Activated T-helper 1 cell treated with anti-CD3 and anti-CD28 coated beads, Interleukin-12 subunit alpha, Interleukin-12 subunit beta, Interleukin-2, Interleukin-4 antibody, amounts not matched to agents 30 ng/mL and 10 ng/mL and 1 ng/mL, durations not matched to agents 14 hours and 24 hours and 36 hours (primary cell): ENCODE measurements around the gene PAX2. TPM values are rescaled to one million over a fixed set of nuclear protein-coding genes. Genes with fewer than 3 reads are reported as not detected.

Source experiments
- DNase-seq: peaks from one replicate; pipeline ENCODE4 v3.0.0; 2021; ENCODE audit warnings: low spot score
- H3K27ac Mint-ChIP-seq: one replicate; pipeline ENCODE4 v1.8.0; 2021; ENCODE audit warnings: mild to moderate bottlenecking, mixed read lengths
- H3K27me3 Mint-ChIP-seq: one replicate; pipeline ENCODE4 v1.8.0; 2022; ENCODE audit warnings: mild to moderate bottlenecking, moderate library complexity, mixed read lengths; ENCODE audit not compliant: insufficient read depth
- H3K36me3 Mint-ChIP-seq: one replicate; pipeline ENCODE4 v1.8.0; 2021; ENCODE audit warnings: low read depth, mixed read lengths
- H3K4me1 Mint-ChIP-seq: one replicate; pipeline ENCODE4 v1.8.0; 2021; ENCODE audit warnings: low read depth, mixed read lengths
- H3K4me3 Mint-ChIP-seq: one replicate; pipeline ENCODE4 v1.8.0; 2021; ENCODE audit warnings: mild to moderate bottlenecking, moderate library complexity, mixed read lengths
- H3K9me3 Mint-ChIP-seq: one replicate; pipeline ENCODE4 v1.8.0; 2021; ENCODE audit warnings: mixed read lengths
- intact Hi-C: fragments of 100-400 bp; cut with micrococcal nuclease; formaldehyde crosslinking; loops from one replicate; pipeline ENCODE4 v1.15.1; 2024
- total RNA-seq: library from RNA; stranded (reverse); gene quantifications from 2 replicates; pipeline ENCODE4 v1.2.3, GENCODE V29; 2022

The PAX2 gene
- total RNA-seq, 1 donor from 2014 or later = not detected

DNA sequence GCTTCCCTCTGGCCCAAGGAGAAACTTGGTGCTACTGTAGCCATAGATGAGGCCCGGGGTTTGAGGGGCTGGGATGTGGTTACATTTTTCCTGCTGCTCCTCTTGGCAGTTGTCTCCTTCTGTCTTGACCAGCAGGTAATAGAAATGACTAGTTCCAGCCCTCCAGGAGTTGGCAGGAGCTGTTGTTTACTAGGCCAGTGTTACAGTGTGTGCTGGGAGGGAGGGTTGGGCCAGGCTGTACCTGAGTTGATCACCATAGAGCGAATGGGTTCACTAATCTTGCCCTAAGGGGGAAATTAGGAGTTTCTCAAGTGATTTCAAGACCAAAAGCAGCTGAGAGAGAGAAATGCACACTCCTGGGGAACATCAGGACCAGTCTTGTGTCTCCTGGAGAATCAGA, 34.9 kb downstream of the PAX2 start:
- Mint-ChIP-seq H3K27ac (no peak overlapping the region), H3K4me1 (no peaks in the 10 kb centered on the region), H3K36me3 (no peaks in the 10 kb centered on the region), H3K27me3 (peaks cover 21% of the 10 kb centered on the region), H3K9me3 (no peaks in the 10 kb centered on the region), H3K4me3 (no peak overlapping the region)
- intact Hi-C loops = no loop called here
- DNase-seq = no peak

DNA sequence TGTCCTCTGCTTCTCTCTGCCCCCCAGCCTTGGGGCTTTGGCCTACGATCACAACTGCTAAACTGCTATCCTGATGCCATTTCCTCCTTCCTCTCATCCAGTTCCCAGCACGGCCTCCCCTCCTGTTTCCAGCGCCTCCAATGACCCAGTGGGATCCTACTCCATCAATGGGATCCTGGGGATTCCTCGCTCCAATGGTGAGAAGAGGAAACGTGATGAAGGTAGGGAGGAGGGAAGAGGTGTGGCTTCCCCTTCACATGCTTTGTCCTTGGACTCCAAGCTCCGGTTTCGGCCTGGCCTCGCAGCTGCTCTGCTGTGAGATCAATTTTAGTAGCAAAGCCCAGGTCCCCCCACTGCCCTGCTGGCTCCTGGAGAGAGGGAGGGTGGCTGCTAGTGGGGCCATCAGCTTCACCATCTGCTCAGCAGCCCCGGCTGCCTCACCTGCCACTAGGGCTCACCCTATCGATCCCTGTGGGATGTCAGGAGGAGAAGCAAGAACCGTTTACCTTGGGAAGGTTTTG, 35.8 kb downstream of the PAX2 start:
- Mint-ChIP-seq H3K9me3 (no peaks in the 10 kb centered on the region), H3K27ac (no peak overlapping the region)

DNA sequence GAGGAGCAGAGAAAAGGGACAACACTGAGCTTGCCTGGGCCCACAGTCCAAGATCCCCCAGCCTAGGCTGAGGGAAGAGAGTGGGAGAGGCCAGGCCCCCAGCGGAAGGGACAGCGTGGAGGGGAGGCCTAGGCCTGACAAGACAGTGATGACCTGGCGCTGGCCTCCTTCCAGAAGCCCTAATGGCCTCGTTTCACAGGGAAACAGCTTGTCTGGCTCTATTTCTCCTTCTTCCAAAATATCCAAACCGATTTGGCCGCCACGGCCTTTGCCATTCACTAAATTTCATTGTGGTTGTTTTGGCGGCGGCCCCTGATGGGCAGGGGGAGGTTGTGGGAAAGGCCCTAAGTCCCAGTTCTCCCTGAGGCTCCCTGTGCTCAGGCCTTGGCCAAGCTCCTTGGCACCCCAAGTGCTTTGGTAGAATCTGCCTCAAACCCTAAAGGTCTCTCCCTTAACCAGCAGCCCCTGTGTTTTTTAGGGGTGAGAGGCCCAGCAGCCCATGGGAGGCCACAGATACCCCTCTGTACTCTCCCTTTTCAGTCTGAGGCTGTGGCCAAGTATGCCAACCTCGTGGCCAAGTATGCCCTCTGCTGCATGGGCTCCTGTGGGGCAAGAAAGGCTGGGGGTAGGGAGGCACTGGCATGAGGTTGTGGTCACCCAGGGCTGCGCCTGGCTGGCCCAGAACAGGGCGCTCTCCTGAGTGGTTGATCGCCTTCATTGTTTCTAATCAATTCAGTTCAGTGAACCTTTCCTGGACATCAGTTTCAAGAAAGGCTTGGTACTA, 37.3 kb downstream of the PAX2 start:
- intact Hi-C loops = no loop called here

More for the DNA sequence above, 35.8 kb downstream of the PAX2 start:
- no peak overlapping the region for H3K4me3 Mint-ChIP-seq
- no peaks in the 10 kb centered on the region for H3K36me3 Mint-ChIP-seq
- DNase-seq = no peak
- H3K4me1 Mint-ChIP-seq = no peaks in the 10 kb centered on the region
- intact Hi-C loops = no loop called here
- peaks cover 20% of the 10 kb centered on the region for H3K27me3 Mint-ChIP-seq

DNA sequence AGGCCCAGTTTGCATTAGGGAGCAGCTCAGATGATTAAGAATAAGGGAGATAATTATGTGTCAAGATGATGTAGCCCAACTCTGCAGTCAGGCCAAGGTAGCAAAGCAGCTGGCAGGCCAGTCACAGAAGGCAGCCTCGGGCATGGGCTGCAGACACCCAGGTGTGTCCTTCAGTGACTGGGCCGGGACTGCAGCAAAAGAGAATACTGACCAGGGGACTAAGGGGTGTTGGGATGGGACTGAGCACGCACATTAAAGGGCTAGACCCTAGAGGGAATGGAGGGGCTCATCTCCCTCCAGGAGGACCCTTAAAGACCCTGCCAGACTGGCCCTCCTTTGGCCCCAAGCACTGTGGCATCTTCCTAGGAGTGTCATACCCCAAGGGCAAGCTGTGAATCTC, 38.7 kb downstream of the PAX2 start:
- Mint-ChIP-seq H3K9me3 (no peaks in the 10 kb centered on the region), H3K4me3 (no peak overlapping the region), H3K36me3 (no peaks in the 10 kb centered on the region), H3K4me1 (no peaks in the 10 kb centered on the region), H3K27ac (no peak overlapping the region), H3K27me3 (peaks cover 29% of the 10 kb centered on the region)
- intact Hi-C loops = no loop called here
- DNase-seq = no peak

More for the DNA sequence above, 37.3 kb downstream of the PAX2 start:
- Mint-ChIP-seq H3K4me1 (no peaks in the 10 kb centered on the region), H3K4me3 (no peak overlapping the region), H3K9me3 (no peaks in the 10 kb centered on the region), H3K27me3 (peaks cover 26% of the 10 kb centered on the region), H3K27ac (no peak overlapping the region), H3K36me3 (no peaks in the 10 kb centered on the region)
- DNase-seq = no peak

DNA sequence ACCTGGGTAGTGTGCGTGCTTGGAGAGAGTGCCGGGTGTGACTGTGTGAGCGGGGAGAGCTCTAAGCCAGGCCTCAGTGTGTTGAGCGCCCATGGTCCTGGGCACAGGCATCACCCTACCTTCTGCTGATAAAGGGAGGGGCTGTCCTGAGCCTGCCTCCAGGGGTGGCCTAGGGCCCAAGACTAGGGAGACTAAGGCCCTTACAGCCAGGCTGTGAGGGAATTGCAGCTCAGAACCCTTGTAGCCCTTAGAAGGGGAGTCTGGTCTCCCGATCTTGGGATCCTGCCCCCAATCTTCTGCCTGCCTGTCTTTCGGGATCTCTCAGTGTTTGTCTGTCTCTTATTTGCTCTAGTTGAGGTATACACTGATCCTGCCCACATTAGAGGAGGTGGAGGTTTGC, 41.2 kb downstream of the PAX2 start:
- intact Hi-C loops = no loop called here
- H3K4me1 Mint-ChIP-seq = no peaks in the 10 kb centered on the region
- no peak overlapping the region for H3K4me3 Mint-ChIP-seq
- no peak overlapping the region for H3K27ac Mint-ChIP-seq
- no peaks in the 10 kb centered on the region for H3K9me3 Mint-ChIP-seq
- peaks cover 24% of the 10 kb centered on the region for H3K27me3 Mint-ChIP-seq
- H3K36me3 Mint-ChIP-seq = no peaks in the 10 kb centered on the region
- DNase-seq = no peak

DNA sequence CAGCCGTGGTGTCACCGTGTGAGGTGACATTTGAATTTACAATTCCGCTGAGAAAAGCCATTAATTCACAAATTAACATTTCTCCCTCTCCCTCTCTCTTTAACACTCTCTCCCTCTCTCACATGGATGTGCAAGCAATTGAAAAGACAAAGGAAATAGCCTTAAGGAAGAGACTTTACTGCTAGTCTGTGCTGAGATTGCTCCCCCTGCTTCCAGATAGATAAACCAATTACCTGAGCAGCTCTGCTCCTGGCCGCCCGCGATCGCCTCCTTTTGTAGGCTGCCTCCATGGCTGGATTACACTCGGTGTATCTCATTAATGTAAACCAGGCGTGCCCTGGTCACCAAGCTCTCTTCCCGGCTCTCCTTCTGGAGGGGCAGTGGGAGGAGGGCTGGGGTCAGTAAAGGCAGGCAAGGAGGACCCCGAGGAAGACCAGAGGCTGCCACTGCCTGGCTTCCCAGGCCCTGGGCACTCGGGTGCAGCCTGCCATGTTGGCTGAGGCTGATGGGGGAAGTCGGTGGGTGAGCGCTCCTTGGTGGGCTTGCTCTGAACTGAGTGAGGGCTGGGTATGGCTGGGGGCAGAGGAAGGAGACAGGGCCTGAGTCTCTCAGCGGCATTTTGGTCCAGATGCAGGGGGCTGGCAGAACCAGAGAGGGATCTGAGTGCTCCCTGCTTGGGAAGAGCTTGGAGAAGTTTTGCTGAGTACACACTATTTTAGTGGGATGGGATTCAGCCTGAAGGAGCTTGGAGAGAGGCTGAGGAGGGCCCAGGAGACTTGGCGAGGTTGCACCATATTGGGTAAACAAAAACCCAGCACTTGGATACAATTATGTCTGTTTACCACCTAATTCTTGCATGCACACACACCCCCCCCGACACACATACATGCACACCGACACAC, 42.9 kb downstream of the PAX2 start:
- Mint-ChIP-seq H3K9me3 (no peaks in the 10 kb centered on the region), H3K4me1 (no peaks in the 10 kb centered on the region), H3K36me3 (no peaks in the 10 kb centered on the region), H3K27ac (no peak overlapping the region), H3K27me3 (peaks cover 24% of the 10 kb centered on the region), H3K4me3 (no peak overlapping the region)
- no peak for DNase-seq
- intact Hi-C loops = no loop called here

DNA sequence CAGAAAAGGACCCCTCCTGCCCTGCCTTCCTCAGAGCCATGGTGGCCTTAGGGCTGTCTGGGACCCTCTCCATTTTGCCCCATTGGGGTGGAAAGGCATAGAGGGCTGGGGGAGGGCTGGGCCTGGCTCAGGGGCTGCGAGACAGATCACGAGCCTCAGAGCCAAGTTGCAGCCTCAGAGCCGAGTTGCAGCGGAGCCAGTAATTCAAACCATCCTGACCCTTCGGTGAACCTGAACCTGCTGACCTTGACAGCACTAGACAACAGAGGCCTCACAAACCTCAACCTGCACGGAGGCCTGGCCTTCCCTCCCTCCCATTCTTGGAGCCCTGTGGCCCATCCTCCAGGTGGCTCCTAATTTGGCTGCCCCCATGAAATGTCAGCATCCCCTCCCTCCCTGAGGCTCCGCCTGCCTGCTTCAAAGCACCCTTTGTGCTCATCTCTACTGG, 45.4 kb downstream of the PAX2 start:
- H3K27ac Mint-ChIP-seq = no peak overlapping the region
- intact Hi-C loops = no loop called here
- no peaks in the 10 kb centered on the region for H3K4me1 Mint-ChIP-seq
- H3K27me3 Mint-ChIP-seq = peaks cover 35% of the 10 kb centered on the region
- no peaks in the 10 kb centered on the region for H3K36me3 Mint-ChIP-seq
- no peak for DNase-seq
- no peaks in the 10 kb centered on the region for H3K9me3 Mint-ChIP-seq
- H3K4me3 Mint-ChIP-seq = no peak overlapping the region

DNA sequence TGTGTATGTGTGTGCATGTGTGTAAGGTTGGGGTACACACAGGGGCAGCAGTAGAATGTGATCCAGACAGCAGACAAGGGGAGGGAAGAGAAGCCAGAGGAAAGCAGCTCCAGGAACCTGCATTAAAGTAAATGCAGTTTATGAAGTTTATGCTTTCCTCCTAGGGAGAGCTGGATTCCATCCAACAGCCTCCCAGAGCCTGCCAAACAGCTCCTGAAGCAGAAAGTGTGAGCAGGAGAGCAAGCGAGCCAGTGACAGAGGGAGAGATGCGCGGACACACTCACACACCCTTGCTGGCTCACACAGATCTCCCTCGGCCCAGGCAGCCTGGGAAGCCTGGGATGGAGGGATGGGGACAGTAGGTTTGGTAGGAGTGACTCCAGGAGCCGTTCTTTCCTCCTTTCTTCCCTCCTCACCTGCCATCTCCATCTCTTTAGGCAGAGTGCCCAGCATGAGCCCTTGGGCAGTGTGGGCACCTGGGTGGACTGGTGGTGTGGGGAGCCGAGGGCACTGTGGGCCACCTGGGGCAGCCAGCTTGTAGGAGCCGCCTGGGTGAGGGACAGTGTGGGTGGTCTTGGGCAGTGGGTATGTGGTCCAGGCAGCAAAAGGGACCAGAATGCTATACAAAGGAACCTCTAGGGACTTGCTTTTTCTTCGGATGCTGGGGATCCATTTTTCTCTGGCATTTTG, 46.1 kb downstream of the PAX2 start:
- Mint-ChIP-seq H3K36me3 (no peaks in the 10 kb centered on the region), H3K4me3 (no peak overlapping the region), H3K4me1 (no peaks in the 10 kb centered on the region), H3K27me3 (peaks cover 29% of the 10 kb centered on the region), H3K9me3 (no peaks in the 10 kb centered on the region), H3K27ac (no peak overlapping the region)
- no peak for DNase-seq
- intact Hi-C loops = no loop called here

DNA sequence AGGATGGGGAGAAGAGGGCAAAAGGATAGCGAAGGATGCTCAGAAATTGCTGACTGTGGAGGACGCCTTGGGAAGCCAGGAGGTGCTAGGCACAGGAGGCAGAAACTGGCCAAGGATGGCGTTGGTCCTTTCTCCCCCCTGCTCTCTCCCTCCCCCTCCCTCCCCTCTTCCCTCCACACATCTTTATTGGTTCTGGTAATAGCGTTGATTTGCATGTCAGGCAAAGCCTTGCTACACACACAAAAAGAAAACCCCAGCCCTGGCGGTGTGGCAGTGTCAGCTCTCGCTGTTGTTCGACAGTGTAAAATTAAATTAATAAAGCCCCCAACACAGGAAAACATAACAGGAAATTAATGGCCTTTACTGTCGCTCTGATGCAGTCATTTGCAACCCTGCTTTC, 47.2 kb downstream of the PAX2 start:
- H3K27ac Mint-ChIP-seq = no peak overlapping the region
- no peaks in the 10 kb centered on the region for H3K9me3 Mint-ChIP-seq
- H3K36me3 Mint-ChIP-seq = no peaks in the 10 kb centered on the region
- H3K4me1 Mint-ChIP-seq = no peaks in the 10 kb centered on the region
- no peak for DNase-seq
- peaks cover 28% of the 10 kb centered on the region for H3K27me3 Mint-ChIP-seq
- intact Hi-C loops = no loop called here
- H3K4me3 Mint-ChIP-seq = no peak overlapping the region

DNA sequence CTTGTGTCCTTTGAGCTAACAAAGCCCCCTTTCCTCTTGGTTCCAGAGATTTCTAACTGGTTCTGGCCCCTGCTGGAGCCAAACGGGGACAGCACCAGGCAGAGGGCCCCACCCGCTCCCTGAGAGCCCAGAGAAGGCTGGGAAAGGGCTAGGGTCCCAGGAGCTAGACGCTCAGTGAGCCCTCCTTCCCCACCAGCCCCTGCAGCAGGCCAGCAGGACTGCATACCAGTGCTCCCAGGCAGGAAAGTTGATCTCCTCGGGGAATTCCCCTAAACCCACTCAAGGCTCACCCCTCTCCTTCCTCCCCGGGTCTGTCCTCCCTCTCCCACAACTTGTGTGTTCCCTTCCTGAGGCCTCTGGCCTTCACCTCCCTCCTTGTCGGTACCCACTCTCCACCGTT, 47.7 kb downstream of the PAX2 start:
- no peak overlapping the region for H3K27ac Mint-ChIP-seq
- intact Hi-C loops = no loop called here
- no peak overlapping the region for H3K4me3 Mint-ChIP-seq
- H3K27me3 Mint-ChIP-seq = peaks cover 25% of the 10 kb centered on the region
- no peaks in the 10 kb centered on the region for H3K36me3 Mint-ChIP-seq
- no peaks in the 10 kb centered on the region for H3K9me3 Mint-ChIP-seq
- no peak for DNase-seq
- H3K4me1 Mint-ChIP-seq = no peaks in the 10 kb centered on the region

DNA sequence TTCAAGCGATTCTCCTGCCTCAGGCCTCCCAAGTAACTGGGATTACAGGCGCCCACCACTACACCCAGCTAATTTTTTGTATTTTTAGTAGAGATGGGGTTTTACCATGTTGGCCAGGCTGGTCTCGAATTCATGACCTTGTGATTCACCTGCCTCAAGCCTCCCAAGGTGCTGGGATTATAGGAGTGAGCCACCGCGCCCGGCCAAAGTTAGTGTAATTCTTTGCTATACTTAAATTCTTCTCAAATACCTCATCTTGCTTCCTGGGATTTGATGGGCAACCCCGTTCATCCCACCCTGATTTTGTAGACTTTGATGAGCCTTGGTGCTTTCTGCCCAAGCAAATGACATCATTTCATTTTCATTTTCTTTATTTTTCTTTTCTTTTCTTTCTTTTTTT, 54.5 kb downstream of the PAX2 start:
- Mint-ChIP-seq H3K27me3 (peaks cover 43% of the 10 kb centered on the region), H3K27ac (no peak overlapping the region), H3K4me1 (no peaks in the 10 kb centered on the region), H3K4me3 (no peak overlapping the region), H3K9me3 (no peaks in the 10 kb centered on the region), H3K36me3 (no peaks in the 10 kb centered on the region)
- no peak for DNase-seq
- intact Hi-C loops = no loop called here

DNA sequence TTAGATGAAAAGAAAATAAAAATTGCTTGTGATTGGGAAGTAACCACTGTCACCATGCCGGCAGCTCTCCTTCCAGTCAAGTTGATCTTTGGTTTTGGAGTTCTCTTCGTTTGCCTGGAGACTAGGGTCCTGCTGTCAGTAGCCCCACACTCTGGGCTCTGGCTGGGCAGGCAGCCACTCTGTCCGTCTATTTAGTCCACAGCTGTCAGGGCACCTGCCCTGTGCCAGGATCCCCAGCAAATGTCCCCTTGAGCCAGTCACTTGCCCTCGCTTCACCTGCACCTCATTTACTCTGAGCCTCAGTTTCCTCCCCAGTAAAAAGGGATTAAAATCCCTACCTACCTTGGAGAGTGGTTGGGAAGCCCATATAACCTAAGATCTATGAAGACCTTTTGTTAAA, 55.5 kb downstream of the PAX2 start:
- H3K4me3 Mint-ChIP-seq = no peak overlapping the region
- H3K36me3 Mint-ChIP-seq = no peaks in the 10 kb centered on the region
- intact Hi-C loops = no loop called here
- no peak overlapping the region for H3K27ac Mint-ChIP-seq
- H3K9me3 Mint-ChIP-seq = no peaks in the 10 kb centered on the region
- DNase-seq = no peak
- no peaks in the 10 kb centered on the region for H3K4me1 Mint-ChIP-seq
- peaks cover 44% of the 10 kb centered on the region for H3K27me3 Mint-ChIP-seq
